Activated CD4-positive, alpha-beta T cell treated with anti-CD3 and anti-CD28 coated beads, Interleukin-2, amount 50 U/mL, for 16 hours (primary cell): ENCODE measurements around the gene ANKRD12.
"Not testable (repeated sequence)": the region's sequence is repeated elsewhere in the genome, so short reads cannot be mapped to it uniquely, and the experiment has no call there.

ENCODE experiments used
- DNase-seq: peaks from one replicate; pipeline ENCODE4 v3.0.0-alpha.2; 2020

ANKRD12 gene

DNA sequence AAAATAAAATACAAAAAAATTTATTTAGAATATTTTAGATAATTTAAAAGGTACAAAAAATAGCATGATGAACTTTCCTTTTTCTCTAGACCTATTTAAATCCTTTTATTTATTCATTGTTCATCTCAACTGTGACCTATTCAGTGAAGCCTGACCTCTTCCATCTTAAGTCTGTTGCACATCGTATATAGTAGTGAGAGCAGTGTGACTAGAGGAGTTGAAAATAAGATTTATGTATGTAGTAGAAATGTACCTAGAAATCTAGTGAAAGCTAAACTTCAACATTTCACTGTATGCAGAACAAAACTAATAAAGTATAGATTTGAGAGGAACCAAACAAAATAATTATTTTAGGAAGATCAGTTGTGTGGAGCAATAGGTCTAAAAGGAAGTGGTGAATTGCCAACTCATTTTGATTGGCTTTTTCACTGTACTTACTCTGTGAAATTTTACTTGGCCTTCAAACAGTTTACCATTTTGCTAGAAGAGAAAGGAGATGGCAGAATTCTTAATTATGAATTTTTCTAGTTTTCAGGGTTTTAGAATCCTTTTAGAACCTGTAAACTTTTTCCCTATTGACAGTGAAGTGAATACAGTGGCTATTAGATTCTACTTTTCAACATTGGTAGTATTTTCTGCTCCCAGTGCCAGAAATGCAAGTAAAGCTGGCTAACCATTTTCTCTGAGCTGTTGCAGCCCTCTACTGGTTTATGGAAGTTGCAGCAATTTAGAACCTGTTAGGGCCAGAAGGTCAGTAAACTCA is 11.0 kb downstream of the ANKRD12 start:
- DNase-seq: peak; percentile 73

DNA sequence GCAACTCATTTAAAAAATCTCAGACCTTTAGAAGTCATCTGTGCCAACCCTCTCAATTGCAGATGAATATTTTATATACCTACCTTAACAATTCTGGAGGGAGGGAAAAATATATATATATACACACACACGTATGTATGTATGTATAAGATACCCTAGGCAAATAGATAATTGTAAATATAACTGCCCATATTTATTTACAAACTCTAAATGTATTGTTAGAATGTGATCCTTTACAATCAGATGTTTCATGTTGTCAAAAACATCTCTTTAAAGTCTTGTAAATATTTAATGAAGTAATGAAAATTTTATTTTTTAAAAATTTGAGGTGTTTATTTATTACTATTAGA is 11.6 kb downstream of the ANKRD12 start:
- DNase-seq: no peak

DNA sequence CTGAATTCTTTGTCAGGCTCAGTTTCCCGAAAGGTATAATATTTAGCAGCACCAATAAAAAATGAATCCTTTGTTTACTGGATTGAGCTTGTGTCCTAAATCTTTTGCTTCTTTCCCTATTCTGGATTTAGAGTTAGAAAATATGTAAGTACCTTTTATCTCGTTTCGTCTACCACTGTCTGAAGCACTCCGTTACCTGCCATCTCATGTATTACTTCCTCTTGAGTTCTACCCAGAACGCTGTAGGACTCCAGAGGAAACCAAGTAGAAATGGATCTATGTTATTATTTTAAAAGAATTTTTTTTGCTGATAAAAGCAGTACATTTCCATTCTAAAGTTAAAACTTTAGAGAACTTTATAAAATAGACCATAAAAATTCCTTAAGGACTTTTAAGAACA is 13.5 kb downstream of the ANKRD12 start:
- DNase-seq: no peak

DNA sequence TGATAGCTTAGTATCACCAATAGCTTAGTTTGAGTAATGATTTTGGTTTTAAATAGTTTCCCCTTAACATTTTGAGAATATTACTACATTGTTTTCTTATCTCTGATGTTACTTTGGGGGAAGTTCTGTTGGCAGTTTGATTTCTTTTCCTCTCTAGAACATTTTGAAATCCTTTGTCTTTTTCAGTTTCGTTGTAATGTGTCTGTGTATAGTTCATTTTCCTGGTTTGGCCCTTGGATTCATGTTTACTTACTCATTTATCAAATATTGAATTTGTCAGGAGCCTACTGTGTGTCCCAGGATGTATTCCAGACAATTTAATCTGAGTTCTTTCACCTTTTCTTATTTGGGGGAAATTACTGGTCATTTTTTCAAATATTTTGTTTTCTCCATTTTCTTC is 16.7 kb downstream of the ANKRD12 start:
- DNase-seq: no peak

DNA sequence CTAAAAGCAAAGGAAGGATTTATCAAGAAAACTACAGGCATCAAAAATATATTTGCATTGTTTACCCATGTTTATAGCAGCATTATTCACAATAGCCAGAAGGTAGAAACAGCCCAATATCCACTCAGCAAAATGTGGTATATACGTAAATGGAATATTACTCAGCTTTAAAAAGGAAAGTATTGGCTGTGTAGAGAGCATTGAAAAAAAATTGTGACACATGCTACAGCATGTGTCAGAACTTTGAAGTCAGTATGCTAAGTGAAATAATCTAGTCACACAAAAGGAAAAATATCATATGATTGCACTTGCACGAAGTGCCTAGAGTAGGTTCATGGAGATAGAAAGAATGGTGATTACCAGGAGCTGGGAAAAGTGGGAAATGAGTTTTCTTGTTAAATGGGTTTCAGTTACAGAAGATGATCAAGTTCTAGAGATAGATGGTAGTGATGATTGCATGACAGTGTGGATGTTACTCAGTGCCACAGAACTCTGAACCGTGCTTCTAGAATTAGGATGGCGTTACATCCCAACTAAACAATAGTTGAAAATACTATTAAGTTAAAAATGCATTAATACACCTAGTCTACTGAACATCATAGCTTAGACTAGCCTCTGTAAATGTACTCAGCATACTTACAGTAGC is 20.1 kb downstream of the ANKRD12 start:
- no peak for DNase-seq

DNA sequence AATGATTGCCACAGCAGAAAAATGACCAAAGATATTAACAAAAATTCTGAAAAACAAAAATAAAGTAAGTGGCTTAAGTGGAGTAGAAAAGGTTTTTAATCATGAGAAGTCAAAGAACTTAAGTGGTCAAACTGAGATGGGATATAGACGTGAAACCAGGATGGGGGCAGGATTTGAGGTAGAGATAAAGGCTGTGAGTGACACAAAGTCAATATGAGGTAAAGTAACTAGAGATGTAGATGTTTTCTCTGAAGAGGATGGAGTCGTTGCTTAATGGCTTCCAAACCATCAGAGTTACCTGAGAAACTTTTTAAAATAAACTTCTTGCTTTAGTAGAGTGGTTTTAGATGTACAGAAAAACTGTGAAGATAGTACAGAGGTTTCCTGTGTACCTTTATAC is 21.2 kb downstream of the ANKRD12 start:
- DNase-seq: no peak

DNA sequence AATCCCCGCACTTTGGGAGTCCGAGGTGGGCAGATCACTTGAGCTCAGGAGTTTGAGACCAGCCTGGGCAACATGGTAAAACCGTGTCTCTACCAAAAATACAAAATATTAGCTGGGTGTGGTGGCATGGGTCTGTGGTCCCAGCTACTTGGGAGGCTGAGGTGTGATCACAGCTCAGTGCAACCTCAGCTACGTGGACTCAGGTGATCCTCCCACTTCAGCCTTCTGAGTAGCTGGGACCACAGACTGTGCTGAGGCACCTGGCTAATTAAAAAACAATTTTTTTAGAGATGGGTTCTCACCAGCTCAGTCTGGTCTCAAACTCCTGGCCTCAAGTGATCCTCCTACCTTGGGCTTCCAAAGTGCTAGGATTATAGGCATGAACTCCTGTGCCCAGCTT is 23.4 kb downstream of the ANKRD12 start:
- DNase-seq: no peak

DNA sequence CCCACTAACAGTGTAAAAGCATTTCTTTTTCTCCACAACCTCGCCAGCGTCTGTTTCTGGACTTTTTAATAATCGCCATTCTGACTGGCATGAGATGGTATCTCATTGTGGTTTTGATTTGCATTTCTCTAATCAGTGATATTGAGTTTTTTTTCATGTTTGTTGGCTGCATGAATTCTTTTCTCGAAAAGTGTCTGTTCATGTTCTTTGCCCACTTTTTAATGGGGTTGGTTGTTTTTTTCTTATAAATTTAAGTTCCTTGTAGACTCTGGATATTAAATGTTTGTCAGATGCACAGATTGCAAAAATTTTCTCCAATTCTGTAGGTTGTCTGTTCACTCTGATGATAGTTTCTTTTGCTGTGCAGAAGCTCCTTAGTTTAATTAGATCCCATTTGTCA is 26.1 kb downstream of the ANKRD12 start:
- DNase-seq: not testable (repeated sequence)

DNA sequence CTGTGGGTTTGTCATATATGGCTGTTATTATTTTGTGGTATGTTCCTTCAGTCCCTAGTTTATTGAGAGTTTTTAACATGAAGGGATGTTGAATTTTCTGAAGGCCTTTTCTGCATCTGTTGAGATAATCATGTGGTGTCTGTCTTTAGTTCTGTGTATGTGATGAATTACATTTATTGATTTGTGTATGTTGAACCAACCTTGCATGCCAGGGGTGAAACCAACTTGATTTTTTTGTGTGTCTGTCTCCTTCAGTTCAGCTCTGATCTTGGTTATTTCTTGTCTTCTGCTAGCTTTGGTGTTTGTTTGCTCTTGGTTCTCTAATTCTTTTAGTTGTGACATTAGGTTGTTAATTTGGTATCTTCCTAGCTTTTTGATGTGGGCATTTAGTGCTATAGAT is 27.6 kb downstream of the ANKRD12 start:
- not testable (repeated sequence) for DNase-seq

DNA sequence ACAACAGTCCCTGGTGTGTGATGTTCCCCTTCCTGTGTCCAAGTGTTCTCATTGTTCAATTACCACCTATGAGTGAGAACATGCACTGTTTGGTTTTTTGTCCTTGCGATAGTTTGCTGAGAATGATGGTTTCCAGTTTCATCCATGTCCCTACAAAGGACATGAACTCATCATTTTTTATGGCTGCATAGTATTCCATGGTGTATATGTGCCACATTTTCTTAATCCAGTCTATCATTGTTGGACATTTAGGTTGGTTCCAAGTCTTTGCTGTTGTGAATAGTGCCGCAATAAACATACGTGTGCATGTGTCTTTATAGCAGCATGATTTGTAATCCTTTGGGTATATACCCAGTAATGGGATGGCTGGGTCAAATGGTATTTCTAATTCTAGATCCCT is 29.3 kb downstream of the ANKRD12 start:
- not testable (repeated sequence) for DNase-seq

DNA sequence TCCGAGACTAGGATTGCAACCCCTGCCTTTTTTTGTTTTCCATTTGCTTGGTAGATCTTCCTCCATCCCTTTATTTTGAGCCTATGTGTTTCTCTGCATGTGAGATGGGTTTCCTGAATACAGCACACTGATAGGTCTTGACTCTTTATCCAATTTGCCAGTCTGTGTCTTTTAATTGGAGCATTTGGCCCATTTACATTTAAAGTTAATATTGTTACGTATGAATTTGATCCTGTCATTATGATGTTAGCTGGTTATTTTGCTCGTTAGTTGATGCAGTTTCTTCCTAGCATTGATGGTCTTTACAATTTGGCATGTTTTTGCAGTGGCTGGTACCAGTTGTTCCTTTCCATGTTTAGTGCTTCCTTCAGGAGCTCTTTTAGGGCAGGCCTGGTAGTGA is 32.9 kb downstream of the ANKRD12 start:
- DNase-seq: not testable (repeated sequence)

DNA sequence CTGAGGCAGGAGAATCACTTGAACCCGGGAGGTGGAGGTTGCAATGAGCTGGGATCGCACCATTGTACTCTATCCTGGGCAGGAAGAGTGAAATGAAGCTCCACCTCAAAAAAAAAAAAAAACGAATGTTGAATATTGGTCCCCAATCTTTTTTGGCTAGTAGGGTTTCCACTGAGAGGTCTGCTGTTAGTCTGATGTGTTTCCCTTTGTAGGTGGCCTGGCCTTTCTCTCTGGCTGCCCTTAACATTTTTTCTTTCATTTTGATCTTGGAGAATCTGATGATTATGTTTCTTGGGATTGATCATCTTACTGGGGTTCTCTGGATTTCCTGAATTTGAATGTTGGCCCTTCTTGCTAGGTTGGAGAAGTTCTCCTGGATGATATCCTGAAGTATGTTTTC is 35.3 kb downstream of the ANKRD12 start:
- not testable (repeated sequence) for DNase-seq

DNA sequence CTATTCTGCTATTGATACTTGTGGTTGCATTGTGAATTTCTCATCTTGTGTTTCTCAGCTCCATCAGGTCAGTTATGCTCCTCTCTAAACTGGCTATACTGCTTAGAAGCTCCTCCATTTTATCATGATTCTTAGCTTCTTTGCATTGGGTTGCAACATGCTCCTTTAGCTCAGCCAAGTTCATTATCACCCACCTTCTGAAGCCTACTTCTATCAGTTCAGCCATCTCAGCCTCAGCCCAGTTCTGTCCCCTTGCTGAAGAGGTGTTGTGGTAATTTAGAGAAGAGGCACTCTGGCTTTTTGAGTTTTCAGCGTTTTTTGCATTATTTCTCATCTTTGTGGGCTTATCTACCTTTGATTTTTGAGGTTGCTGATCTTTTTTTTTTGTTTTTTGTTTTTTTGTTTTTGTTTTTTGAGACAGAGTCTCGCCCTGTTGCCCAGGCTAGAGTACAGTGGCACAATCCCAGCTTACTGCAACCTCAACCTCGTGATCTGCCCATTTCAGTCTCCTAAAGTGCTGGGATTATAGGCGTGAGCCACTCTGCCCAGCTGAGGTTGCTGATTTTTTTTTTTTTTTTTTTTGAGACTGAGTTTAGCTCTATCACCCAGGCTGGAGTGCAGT is 36.0 kb downstream of the ANKRD12 start:
- DNase-seq: no peak

DNA sequence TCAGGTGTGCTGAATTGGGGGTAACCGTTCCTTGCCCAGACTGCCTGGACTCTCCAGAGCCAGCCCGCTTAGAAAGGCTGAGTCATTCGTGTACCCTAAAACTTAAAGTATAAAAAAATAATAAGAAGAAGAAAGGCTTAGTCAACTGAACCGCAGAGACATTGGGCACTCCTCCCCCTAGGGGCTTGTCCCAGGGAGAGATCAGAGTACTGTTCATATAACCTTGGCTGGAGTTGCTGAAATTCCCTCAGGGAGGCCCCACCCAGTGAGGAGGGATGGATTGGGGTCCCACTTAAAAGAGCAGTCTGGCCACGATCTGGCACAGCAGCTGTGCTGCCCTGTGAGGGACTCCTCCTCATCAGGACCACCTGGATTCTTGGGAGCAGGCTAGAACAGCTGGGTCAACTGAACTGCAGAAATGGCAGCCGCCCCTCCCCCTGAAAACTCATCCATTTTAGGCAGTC is 37.2 kb downstream of the ANKRD12 start:
- peak; percentile 37 for DNase-seq

DNA sequence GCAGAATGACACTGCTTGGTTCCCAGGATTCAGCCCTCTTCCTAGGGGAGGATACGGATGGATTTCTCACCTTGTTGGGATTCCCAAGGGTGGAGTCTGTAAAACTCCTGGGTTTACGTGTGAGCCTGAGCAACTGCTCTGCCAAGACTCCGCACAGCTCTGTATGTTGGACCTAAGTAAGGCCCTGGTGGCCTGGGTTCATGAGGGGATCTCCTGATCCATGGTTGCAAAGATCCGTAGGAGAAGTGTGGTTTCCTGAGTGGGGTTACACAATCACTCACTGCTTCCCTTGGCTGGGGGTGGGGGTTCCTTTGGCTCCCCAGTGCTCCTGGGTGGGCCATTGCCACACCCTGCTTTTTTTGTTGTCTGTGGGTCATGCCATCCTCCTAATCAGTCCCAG is 37.7 kb downstream of the ANKRD12 start:
- DNase-seq: no peak

DNA sequence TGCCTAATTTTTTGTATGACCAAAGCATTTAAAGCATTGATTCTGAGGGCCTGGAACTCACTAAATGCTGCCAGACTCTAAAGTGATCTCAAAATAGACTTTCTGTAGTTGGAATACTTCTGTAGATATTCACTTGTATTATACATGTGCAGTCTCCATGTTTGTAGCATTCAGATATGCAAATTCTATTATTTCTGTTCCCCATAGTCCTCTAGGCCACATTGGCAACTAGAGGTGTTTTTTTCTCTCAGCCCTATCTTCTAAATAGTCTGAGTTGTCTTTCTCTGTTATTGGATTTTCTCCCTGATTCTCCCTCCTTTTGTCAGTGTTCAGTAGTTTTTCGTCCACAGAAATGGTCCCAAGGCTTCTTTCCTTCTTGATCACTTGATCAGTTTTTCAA is 38.5 kb downstream of the ANKRD12 start:
- no peak for DNase-seq

DNA sequence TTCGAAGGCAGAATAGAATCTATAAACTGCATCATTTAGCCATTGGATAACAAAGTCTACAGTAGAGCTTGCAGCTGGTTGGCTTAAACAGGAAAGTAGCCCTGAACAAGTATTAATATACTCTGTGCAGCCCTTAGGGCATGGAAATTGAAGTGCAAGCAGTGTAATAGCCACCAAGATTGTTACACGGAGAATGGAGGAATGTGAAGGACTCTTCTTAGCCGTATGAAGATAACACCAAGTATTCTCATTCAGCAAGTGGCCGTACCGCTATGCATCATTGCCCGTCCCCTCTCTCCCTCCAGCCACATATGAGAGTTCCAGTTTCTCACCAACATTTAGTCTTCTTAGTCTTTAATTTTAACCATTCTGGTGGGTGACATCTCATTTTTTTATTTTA is 40.5 kb downstream of the ANKRD12 start:
- DNase-seq: no peak

DNA sequence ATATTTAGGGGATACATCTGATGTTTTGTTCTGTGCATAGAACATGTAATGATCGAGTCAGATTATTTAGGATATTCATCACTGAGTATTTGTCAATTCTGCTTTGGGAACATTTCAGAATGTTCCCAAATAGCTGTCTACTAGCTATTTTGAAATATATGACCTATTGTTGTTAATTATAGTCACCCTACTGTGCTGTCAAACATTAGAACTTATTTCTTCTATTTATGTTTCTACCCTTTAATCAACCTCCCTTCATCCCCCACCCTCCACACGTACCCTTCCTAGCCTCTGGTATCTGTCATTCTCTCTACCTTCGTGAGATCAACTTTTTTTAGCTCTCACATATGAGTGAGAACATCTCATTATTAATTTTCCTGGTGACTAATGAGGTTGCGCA is 40.9 kb downstream of the ANKRD12 start:
- no peak for DNase-seq

DNA sequence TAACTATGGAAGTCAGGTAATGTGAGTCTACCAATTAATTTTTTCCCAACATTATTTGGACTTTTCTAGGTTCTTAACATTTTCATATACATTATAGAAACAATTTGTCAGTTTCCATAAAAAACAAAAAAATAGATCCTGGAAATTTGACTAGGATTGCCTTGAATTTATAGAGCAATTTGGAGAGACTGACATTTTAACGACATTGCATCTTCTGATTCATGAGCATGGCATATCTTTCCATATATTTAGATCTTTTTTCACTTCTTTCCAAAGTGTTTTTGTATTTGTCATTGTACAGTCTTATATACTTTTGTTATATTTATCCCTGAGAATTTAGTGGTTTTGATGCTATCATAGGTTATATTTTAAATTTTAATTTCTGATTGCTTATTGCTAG is 42.0 kb downstream of the ANKRD12 start:
- DNase-seq: no peak

DNA sequence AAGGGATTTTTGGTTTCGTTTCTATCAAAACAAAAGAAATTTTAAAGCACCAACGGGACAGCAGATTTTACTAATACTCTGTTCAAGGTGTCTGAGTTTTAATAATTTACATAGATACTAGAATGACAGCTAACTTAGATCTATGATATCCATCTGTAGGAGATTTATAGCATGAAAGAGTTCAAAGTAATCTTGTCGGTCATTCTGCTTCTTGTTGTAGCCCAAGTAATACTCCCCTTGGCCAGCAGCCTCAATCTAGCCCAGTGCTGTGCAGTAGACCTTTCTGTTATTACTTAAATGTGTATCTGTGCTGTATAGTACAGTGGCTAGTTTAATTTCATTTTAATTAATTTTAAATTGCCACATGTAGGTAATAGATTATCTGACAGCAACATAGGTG is 44.7 kb downstream of the ANKRD12 start:
- DNase-seq: no peak

DNA sequence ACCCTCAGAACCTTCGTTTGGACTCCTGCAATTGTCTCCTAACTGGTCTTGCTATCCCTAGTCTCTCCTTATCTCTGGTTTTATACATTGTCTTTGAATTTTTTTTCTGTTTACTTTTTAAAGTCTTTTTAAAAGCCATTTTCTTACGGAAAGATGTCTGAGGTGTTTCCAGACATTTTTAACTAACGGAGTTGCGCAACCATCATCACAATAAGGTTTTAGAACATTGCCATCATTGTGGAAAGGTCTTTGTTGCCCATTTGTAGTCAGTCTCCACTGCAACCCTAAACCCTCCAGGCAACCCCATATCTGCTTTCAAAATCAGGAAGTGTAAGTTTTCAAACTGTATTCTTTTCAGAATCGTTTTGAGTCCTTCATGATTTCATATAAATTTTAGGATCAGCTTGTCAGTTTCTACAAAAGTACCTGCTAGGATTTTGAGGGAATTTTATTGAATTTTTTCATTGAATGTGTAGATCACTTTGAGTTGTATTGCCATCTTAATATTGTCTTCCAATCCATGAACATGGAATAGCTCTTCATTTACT is 46.3 kb downstream of the ANKRD12 start:
- no peak for DNase-seq

DNA sequence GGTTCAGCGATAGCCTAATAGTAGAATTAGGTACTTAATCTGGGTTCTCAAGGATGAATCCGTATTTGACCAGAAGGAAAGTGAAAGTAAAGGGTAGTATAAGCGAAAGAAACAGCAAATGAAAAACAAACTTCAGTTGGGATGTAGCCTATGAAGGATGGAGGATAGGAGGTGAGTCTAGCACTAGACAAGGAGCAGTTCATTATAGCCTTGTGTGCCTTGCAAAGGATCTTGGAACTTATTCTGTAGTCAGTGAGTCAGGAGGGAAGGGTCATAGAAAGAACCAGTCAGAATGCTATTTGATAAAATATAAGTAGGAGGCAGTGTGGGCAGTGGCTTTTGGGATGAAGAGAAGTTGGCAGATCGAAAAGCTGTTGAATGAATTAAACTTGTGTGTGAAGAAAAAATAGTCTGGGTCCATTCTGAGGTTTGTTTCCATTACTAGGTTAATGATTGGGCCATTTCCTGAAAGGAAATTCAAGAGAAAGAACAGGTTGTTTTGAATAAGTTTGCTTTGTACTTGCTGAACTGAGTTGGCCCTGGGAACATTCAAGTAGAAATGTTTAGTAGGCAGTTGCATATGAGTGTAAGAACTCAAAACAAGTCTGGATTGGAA is 48.5 kb downstream of the ANKRD12 start:
- peak; percentile 5 for DNase-seq
